ENCODE data around the gene DAPL1.

Gene DAPL1

GRCh38 chr2:158795195-158795924 is at the start of gene DAPL1:
Gene DAPL1 (plus strand): TSS chr2:158795317. CDS start chr2:158795373, 56 bp downstream.
- ChIA-PET POLR2A (no interaction called here), CTCF (no interaction called here)
- TF ChIP-seq, protein P1, sequence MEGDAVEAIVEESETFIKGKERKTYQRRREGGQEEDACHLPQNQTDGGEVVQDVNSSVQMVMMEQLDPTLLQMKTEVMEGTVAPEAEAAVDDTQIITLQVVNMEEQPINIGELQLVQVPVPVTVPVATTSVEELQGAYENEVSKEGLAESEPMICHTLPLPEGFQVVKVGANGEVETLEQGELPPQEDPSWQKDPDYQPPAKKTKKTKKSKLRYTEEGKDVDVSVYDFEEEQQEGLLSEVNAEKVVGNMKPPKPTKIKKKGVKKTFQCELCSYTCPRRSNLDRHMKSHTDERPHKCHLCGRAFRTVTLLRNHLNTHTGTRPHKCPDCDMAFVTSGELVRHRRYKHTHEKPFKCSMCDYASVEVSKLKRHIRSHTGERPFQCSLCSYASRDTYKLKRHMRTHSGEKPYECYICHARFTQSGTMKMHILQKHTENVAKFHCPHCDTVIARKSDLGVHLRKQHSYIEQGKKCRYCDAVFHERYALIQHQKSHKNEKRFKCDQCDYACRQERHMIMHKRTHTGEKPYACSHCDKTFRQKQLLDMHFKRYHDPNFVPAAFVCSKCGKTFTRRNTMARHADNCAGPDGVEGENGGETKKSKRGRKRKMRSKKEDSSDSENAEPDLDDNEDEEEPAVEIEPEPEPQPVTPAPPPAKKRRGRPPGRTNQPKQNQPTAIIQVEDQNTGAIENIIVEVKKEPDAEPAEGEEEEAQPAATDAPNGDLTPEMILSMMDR (IDR thresholded peaks at IDR 0.05; ENCODE audit: insufficient read depth, low read length, missing control alignments): no peak
- DNase-seq (ENCODE audit: low read depth, low spot score): no peak
- no peak within 1 kb of the TSS for H3K4me3 ChIP-seq (ENCODE audit: low read depth, low read length)

DNA sequence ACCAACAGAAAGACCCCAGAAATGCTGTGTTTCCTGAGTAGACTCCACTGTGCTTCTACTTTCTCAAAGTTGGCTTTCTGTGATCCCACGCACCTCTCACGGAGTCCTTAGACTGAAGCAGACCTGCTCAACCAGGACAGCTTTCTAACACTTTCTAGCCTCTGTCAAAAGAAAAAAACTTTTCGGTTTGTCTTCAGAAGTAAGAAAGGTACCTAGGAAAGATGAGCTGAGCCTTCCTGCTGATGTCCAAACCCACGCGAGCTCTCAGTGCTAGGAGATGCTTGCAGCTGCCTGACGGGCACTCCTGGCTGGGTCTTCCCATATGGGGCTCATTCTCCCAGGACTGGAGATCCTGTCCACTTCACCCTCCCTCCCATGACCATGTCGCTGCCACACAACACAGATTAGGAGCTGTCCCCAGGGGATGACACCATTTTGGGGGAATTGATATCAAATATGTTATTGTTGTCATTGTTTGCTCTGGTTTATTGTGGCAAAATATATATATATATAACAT is 49.2 kb upstream of the DAPL1 start:
- DNase-seq (ENCODE audit: low read depth, low spot score): no peak
- CTCF ChIA-PET: interaction anchor here (0.5 to 18.3 kb wide), 33 partner anchors 8 to 892 kb away, joined by 3 to 322 read pairs (median 3); partner anchors contain the start of genes CCDC148 and PKP4
- POLR2A ChIA-PET: no interaction called here
- TF ChIP-seq, protein P1 (IDR thresholded peaks at IDR 0.05; ENCODE audit: insufficient read depth, low read length, missing control alignments): no peak
- no peak overlapping the region for H3K4me3 ChIP-seq (ENCODE audit: low read depth, low read length)

DNA sequence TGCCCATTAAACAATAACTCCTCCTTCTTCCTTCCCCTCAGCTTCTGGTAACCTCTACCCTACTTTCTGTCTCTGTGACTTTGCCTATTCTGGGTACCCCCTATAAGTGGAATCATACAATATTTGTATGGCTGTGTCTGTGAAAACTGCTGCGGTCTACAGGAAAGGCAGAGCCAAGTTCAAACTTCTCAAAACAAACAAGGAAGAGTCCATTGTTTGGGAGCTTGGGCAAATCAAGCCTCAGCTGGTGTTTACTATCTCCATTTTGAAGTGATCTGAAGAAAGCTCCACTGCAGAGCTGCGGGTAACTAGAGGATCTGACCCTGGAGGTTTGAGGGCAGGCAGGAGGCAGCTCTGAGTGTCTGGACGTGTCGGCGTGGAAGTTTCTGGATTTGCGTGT is 48.6 kb upstream of the DAPL1 start:
- CTCF ChIA-PET: interaction anchor here (0.5 to 18.3 kb wide), 27 partner anchors 7 to 892 kb away, joined by 3 to 322 read pairs (median 3); no protein-coding TSS in a partner anchor
- TF ChIP-seq, protein P1 (IDR thresholded peaks at IDR 0.05; ENCODE audit: insufficient read depth, low read length, missing control alignments): no peak
- POLR2A ChIA-PET: no interaction called here
- no peak overlapping the region for H3K4me3 ChIP-seq (ENCODE audit: low read depth, low read length)
- DNase-seq (ENCODE audit: low read depth, low spot score): no peak

GRCh38 chr2:158747281-158747680 is 47.8 kb upstream of the DAPL1 start:
- TF ChIP-seq, protein P1 (IDR thresholded peaks at IDR 0.05; ENCODE audit: insufficient read depth, low read length, missing control alignments): no peak
- ChIA-PET CTCF (interaction anchor here (1.3 to 18.3 kb wide), 7 partner anchors 10 to 724 kb away, joined by 3 to 322 read pairs (median 10); no protein-coding TSS in a partner anchor), POLR2A (no interaction called here)
- DNase-seq (ENCODE audit: low read depth, low spot score): no peak
- H3K4me3 ChIP-seq (ENCODE audit: low read depth, low read length): no peak overlapping the region

GRCh38 chr2:158748926-158749590 is 46.1 kb upstream of the DAPL1 start:
- CTCF ChIA-PET: interaction anchor here (1.1 to 18.3 kb wide), 6 partner anchors 12 to 726 kb away, joined by 3 to 322 read pairs (median 42); no protein-coding TSS in a partner anchor
- DNase-seq (ENCODE audit: low read depth, low spot score): no peak
- H3K4me3 ChIP-seq (ENCODE audit: low read depth, low read length): no peak overlapping the region
- TF ChIP-seq, protein P1 (IDR thresholded peaks at IDR 0.05; ENCODE audit: insufficient read depth, low read length, missing control alignments): no peak
- POLR2A ChIA-PET: no interaction called here
